Esophagus muscularis mucosa (tissue), 4 donors: Measurements from ENCODE around the gene PYROXD2. TPM values are rescaled to one million over a fixed set of nuclear protein-coding genes. Genes with fewer than 3 reads are reported as not detected.
A peak's percentile ranks its signal among the peaks of the same experiment; 100 is the strongest.

Source experiments
- DNase-seq: peaks from one replicate; pipeline ENCODE4 v3.0.0-alpha.2; 2017; ENCODE audit errors: extremely low spot score
- H3K27ac ChIP-seq, 4 donors: fragments of 200-600 bp; sonication (generic); replicated peaks in 1 of 4; 1 replicate in 3 of 4; 2 replicates in 1 of 4; pipeline ENCODE4 v1.5.1; 2016 to 2019; ENCODE audit warnings: mild to moderate bottlenecking in 1 of 4
- H3K27me3 ChIP-seq, 4 donors: fragments of 200-600 bp; sonication (generic); one replicate each; pipeline versions ENCODE4 v1.5.1 to v1.6.0; 2016 to 2019
- H3K36me3 ChIP-seq, 4 donors: fragments of 200-600 bp; sonication (generic); one replicate each; pipeline ENCODE4 v1.5.1; 2016 to 2019
- H3K4me1 ChIP-seq, 4 donors: fragments of 200-600 bp; sonication (generic); one replicate each; pipeline ENCODE4 v1.5.1; 2016 to 2019
- H3K4me3 ChIP-seq, 4 donors: fragments of 200-600 bp; sonication (generic); 1 replicate in 2 of 4; 2 replicates in 2 of 4; pipeline ENCODE4 v1.5.1; 2016 to 2019; ENCODE audit warnings: mild to moderate bottlenecking in 4 of 4, moderate library complexity in 1 of 4
- H3K9me3 ChIP-seq, 4 donors: fragments of 200-600 bp; sonication (generic); 1 replicate in 3 of 4; 2 replicates in 1 of 4; pipeline ENCODE4 v1.5.1; 2016 to 2019
- EP300 ChIP-seq: sonication (generic); formaldehyde crosslinking; IDR thresholded peaks from one replicate; pipeline ENCODE4 v1.6.1; 2017; ENCODE audit warnings: antibody characterized with exemption
- POLR2A ChIP-seq: fragments of 450-650 bp; IDR thresholded peaks from one replicate; pipeline ENCODE4 v1.6.1; 2017; ENCODE audit warnings: antibody characterized with exemption, moderate library complexity, mild to moderate bottlenecking, low read depth
- POLR2AphosphoS5 ChIP-seq, 2 donors: sonication (generic); formaldehyde crosslinking; IDR thresholded peaks; one replicate each; pipeline ENCODE4 v1.6.1; 2017; ENCODE audit warnings: antibody characterized with exemption in 2 of 2
- WGBS: methylation state at CpG from one replicate; pipeline ENCODE4 v1.1.5; 2018; 5-methylcytosine and 5-hydroxymethylcytosine counted together
- intact Hi-C: fragments of 100-400 bp; cut with DNase I; formaldehyde crosslinking; loops from one replicate; pipeline ENCODE4 v1.15.1; 2023
- total RNA-seq, 4 donors: library from RNA; depleted of rRNA; stranded (reverse); fragments of >200 nt; gene quantifications; one replicate each; pipeline versions ENCODE4 v1.1.0 to v1.2.1, GENCODE V29; 2016
- TF ChIP-seq, protein P1 (sequence below), 3 experiments: fragments of 200-600 bp in 2 of 3; fragments of 450-650 bp in 1 of 3; sonication (generic) in 2 of 3; IDR thresholded peaks; one replicate each; pipeline ENCODE4 v1.5.1; 2017 to 2019; ENCODE audit warnings: antibody characterized with exemption in 3 of 3, mild to moderate bottlenecking in 2 of 3, moderate library complexity in 1 of 3

The PYROXD2 gene
- total RNA-seq, 4 donors from 2014 or later, result 5.8 to 10.2 (median 6.6) TPM

- DNase-seq, result no peak
- WGBS, result 96% methylated on average over 14 of the region's 22 CpGs
- no peak overlapping the region for H3K27ac ChIP-seq
- intact Hi-C loops, result no loop called here
- no peak overlapping the region for H3K4me3 ChIP-seq
- H3K9me3 ChIP-seq, result no peaks in the 10 kb centered on the region
- peaks cover 65 to 95% (median 88%) of the 10 kb centered on the region in 4 donors for H3K36me3 ChIP-seq
- no peak for TF ChIP-seq EP300
- no peak for TF ChIP-seq POLR2AphosphoS5 (IDR thresholded peaks at IDR 0.05)
- TF ChIP-seq POLR2A, result no peak
- TF ChIP-seq, protein P1, sequence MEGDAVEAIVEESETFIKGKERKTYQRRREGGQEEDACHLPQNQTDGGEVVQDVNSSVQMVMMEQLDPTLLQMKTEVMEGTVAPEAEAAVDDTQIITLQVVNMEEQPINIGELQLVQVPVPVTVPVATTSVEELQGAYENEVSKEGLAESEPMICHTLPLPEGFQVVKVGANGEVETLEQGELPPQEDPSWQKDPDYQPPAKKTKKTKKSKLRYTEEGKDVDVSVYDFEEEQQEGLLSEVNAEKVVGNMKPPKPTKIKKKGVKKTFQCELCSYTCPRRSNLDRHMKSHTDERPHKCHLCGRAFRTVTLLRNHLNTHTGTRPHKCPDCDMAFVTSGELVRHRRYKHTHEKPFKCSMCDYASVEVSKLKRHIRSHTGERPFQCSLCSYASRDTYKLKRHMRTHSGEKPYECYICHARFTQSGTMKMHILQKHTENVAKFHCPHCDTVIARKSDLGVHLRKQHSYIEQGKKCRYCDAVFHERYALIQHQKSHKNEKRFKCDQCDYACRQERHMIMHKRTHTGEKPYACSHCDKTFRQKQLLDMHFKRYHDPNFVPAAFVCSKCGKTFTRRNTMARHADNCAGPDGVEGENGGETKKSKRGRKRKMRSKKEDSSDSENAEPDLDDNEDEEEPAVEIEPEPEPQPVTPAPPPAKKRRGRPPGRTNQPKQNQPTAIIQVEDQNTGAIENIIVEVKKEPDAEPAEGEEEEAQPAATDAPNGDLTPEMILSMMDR (IDR thresholded peaks at IDR 0.05), result no peak
- no peaks in the 10 kb centered on the region for H3K27me3 ChIP-seq
- H3K4me1 ChIP-seq, result peaks cover 0 to 4% (median 0%) of the 10 kb centered on the region in 4 donors
Observed at GRCh38 chr10:98429320-98430072, 14.5 kb upstream of the PYROXD2 start.

DNA sequence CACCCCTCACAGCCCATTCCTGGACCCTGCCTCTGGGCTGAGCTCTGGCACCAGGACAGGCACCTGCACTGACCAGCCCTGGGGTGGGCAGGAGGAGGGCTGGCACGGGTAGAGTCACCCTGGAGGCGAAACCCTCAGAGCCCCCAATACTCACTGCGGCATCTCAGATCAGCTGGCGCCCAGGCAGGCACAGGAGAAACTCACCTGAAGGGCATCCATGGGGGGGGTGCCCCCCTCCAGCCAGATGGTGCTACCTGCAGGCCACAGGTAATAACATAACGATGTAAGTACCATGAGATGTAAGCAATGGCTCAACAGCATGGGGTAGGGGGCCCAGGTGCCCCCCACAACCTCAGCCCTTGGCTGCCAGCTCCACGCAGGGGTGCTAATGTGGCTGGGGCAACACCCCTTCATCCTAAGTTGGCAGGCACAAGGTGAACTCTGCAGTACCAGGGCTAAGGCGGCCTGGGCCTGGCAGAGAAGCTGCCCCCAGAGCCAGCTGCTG is 12.1 kb upstream of the PYROXD2 start:
- no peak for DNase-seq
- Histone ChIP-seq H3K27ac (no peak overlapping the region), H3K9me3 (no peaks in the 10 kb centered on the region), H3K36me3 (peaks cover 53 to 95% (median 86%) of the 10 kb centered on the region in 4 donors), H3K27me3 (no peaks in the 10 kb centered on the region), H3K4me1 (peaks cover 0 to 4% (median 0%) of the 10 kb centered on the region in 4 donors), H3K4me3 (no peak overlapping the region)
- TF ChIP-seq, protein P1 (IDR thresholded peaks at IDR 0.05), result no peak
- no peak for TF ChIP-seq POLR2AphosphoS5 (IDR thresholded peaks at IDR 0.05)
- TF ChIP-seq EP300, result no peak
- no peak for TF ChIP-seq POLR2A
- intact Hi-C loops, result no loop called here
- 97% methylated on average over 6 of the region's 7 CpGs for WGBS

- H3K9me3 ChIP-seq, result no peaks in the 10 kb centered on the region
- intact Hi-C loops, result no loop called here
- peaks cover 46 to 95% (median 80%) of the 10 kb centered on the region in 4 donors for H3K36me3 ChIP-seq
- no peak for DNase-seq
- no peak for TF ChIP-seq EP300
- TF ChIP-seq, protein P1 (IDR thresholded peaks at IDR 0.05), result peak; percentile 34 to 66 (median 38)
- 88% methylated on average over 11 of the region's 21 CpGs for WGBS
- H3K4me3 ChIP-seq, result no peak overlapping the region
- peaks cover 0 to 3% (median 0%) of the 10 kb centered on the region in 4 donors for H3K4me1 ChIP-seq
- no peak overlapping the region for H3K27ac ChIP-seq
- H3K27me3 ChIP-seq, result no peaks in the 10 kb centered on the region
Observed at GRCh38 chr10:98425511-98426352, 10.8 kb upstream of the PYROXD2 start.

GRCh38 chr10:98424295-98425254 is 9.6 kb upstream of the PYROXD2 start:
- Histone ChIP-seq H3K27me3 (no peaks in the 10 kb centered on the region), H3K4me3 (no peak overlapping the region), H3K27ac (no peak overlapping the region), H3K4me1 (no peaks in the 10 kb centered on the region), H3K36me3 (peaks cover 45 to 95% (median 80%) of the 10 kb centered on the region in 4 donors), H3K9me3 (no peaks in the 10 kb centered on the region)
- TF ChIP-seq POLR2A, result no peak
- no peak for TF ChIP-seq POLR2AphosphoS5 (IDR thresholded peaks at IDR 0.05)
- TF ChIP-seq EP300, result no peak
- TF ChIP-seq, protein P1 (IDR thresholded peaks at IDR 0.05), result no peak
- intact Hi-C loops, result no loop called here
- no peak for DNase-seq
- WGBS, result 92% methylated on average over 12 of the region's 23 CpGs
